GM23338 (cell line): ENCODE results near the gene KIRREL3. TPM values are rescaled to one million over a fixed set of nuclear protein-coding genes. Genes with fewer than 3 reads are reported as not detected.

ENCODE experiments used
- ATAC-seq: fragments of 200-7000 bp; cut with Tn5 transposase; 3 replicates; pipeline ENCODE4 v1.9.1; 2020
- DNase-seq: peaks from one replicate; pipeline ENCODE4 v3.0.0-alpha.2; 2015; ENCODE audit warnings: low spot score
- H2AFZ ChIP-seq: fragments of 200-600 bp; sonication (generic); 2 replicates; pipeline ENCODE4 v1.8.0; 2016; ENCODE audit warnings: antibody characterized with exemption, mild to moderate bottlenecking, moderate library complexity
- H3F3A ChIP-seq: fragments of 200-600 bp; sonication (generic); replicated peaks from 2 replicates; pipeline ENCODE4 v1.8.0; 2017; ENCODE audit warnings: antibody characterized with exemption, mixed run types, low read depth
- H3K27ac ChIP-seq: fragments of 200-600 bp; sonication (generic); 2 replicates; pipeline ENCODE4 v1.6.1; 2016; ENCODE audit warnings: low read depth
- H3K27me3 ChIP-seq: fragments of 200-600 bp; sonication (generic); 2 replicates; pipeline ENCODE4 v1.8.0; 2016; ENCODE audit warnings: mild to moderate bottlenecking, mixed run types, moderate library complexity; ENCODE audit not compliant: insufficient read depth
- H3K36me3 ChIP-seq: fragments of 200-600 bp; sonication (generic); 2 replicates; pipeline ENCODE4 v1.8.0; 2016; ENCODE audit warnings: mild to moderate bottlenecking; ENCODE audit not compliant: insufficient read depth
- H3K4me1 ChIP-seq: fragments of 200-600 bp; sonication (generic); 2 replicates; pipeline ENCODE4 v1.8.0; 2016; ENCODE audit warnings: mild to moderate bottlenecking, moderate library complexity; ENCODE audit not compliant: insufficient read depth
- H3K4me2 ChIP-seq: fragments of 200-600 bp; sonication (generic); 2 replicates; pipeline ENCODE4 v1.7.1; 2017; ENCODE audit warnings: mixed run types
- H3K4me3 ChIP-seq: fragments of 200-600 bp; sonication (generic); 2 replicates; pipeline ENCODE4 v1.6.1; 2016; ENCODE audit warnings: mixed run types
- H3K79me2 ChIP-seq: fragments of 200-600 bp; sonication (generic); replicated peaks from 2 replicates; pipeline ENCODE4 v1.8.0; 2017; ENCODE audit warnings: mild to moderate bottlenecking; ENCODE audit not compliant: insufficient read depth
- H3K9me2 ChIP-seq: fragments of 200-600 bp; sonication (generic); 2 replicates; pipeline ENCODE4 v1.8.0; 2017; ENCODE audit not compliant: insufficient read depth
- H4K20me1 ChIP-seq: fragments of 200-600 bp; sonication (generic); replicated peaks from 2 replicates; pipeline ENCODE4 v1.8.0; 2017; ENCODE audit warnings: mild to moderate bottlenecking; ENCODE audit not compliant: insufficient read depth
- H3K27ac Mint-ChIP-seq: 2 replicates; pipeline ENCODE4 v1.8.0; 2020; ENCODE audit warnings: inconsistent platforms, mild to moderate bottlenecking, moderate library complexity, mixed read lengths
- H3K27me3 Mint-ChIP-seq: 3 replicates; pipeline ENCODE4 v1.8.0; 2022; ENCODE audit warnings: low read depth, mild to moderate bottlenecking, moderate library complexity, mixed read lengths, inconsistent platforms; ENCODE audit not compliant: insufficient read depth, poor library complexity
- H3K36me3 Mint-ChIP-seq: 3 replicates; pipeline ENCODE4 v1.8.0; 2021; ENCODE audit warnings: low read depth, mild to moderate bottlenecking, inconsistent platforms, moderate library complexity, mixed read lengths
- H3K4me1 Mint-ChIP-seq: 3 replicates; pipeline ENCODE4 v1.8.0; 2020; ENCODE audit warnings: mild to moderate bottlenecking, inconsistent platforms, mixed read lengths
- H3K4me3 Mint-ChIP-seq: 3 replicates; pipeline ENCODE4 v1.8.0; 2021; ENCODE audit warnings: moderate library complexity, mild to moderate bottlenecking, inconsistent platforms, mixed read lengths
- H3K9me3 Mint-ChIP-seq: 3 replicates; pipeline ENCODE4 v1.8.0; 2020; ENCODE audit warnings: moderate library complexity, mild to moderate bottlenecking, inconsistent platforms, mixed read lengths
- CREB1 ChIP-seq: fragments of 250-450 bp; sonication (Bioruptor Pico); IDR thresholded peaks from 2 replicates; pipeline ENCODE4 v1.5.0; 2020; ENCODE audit warnings: low read depth, mild to moderate bottlenecking, moderate library complexity
- ETS1 ChIP-seq: IDR thresholded peaks from 2 replicates; pipeline ENCODE4 v1.6.1; 2016; ENCODE audit warnings: antibody characterized with exemption
- EZH2 ChIP-seq: fragments of 200-600 bp; sonication (generic); IDR thresholded peaks from one replicate; pipeline ENCODE4 v1.8.0; 2017; ENCODE audit warnings: antibody characterized with exemption, mild to moderate bottlenecking, low read depth; ENCODE audit not compliant: unreplicated experiment
- EZH2phosphoT487 ChIP-seq: fragments of 200-600 bp; sonication (generic); IDR thresholded peaks from one replicate; pipeline ENCODE4 v1.8.1; 2018; ENCODE audit warnings: antibody characterized with exemption; ENCODE audit not compliant: unreplicated experiment
- JUNB ChIP-seq: IDR thresholded peaks from one replicate; pipeline ENCODE4 v1.6.1; 2016; ENCODE audit warnings: antibody characterized with exemption; ENCODE audit not compliant: unreplicated experiment
- NANOG ChIP-seq: IDR thresholded peaks from 2 replicates; pipeline ENCODE4 v1.6.1; 2016; ENCODE audit warnings: antibody characterized with exemption, borderline replicate concordance
- POLR2AphosphoS5 ChIP-seq: IDR thresholded peaks from 2 replicates; pipeline ENCODE4 v1.6.1; 2016; ENCODE audit warnings: antibody characterized with exemption, low read depth
- STAT1 ChIP-seq: IDR thresholded peaks from one replicate; pipeline ENCODE4 v1.6.1; 2016; ENCODE audit warnings: antibody characterized with exemption; ENCODE audit not compliant: unreplicated experiment
- ZNF114 ChIP-seq: fragments of 250-450 bp; sonication (Bioruptor Pico); IDR thresholded peaks from 2 replicates; pipeline ENCODE4 v1.5.0; 2020; ENCODE audit warnings: mild to moderate bottlenecking, moderate library complexity
- ZNF331 ChIP-seq: fragments of 250-450 bp; sonication (Bioruptor Pico); IDR thresholded peaks from 2 replicates; pipeline ENCODE4 v1.5.0; 2020; ENCODE audit warnings: low read depth, mild to moderate bottlenecking, moderate library complexity
- polyA plus RNA-seq: library from polyadenylated mRNA; unstranded; fragments of >200 nt; fragmentation: Nextera tagmentation; extraction: Ambion mirVana; gene quantifications from 2 replicates; pipeline ENCODE4 v1.2.1, GENCODE V29; 2016
- total RNA-seq: library from RNA; depleted of rRNA; stranded (reverse); fragments of >200 nt; shearing (Covaris generic); gene quantifications from 2 replicates; pipeline ENCODE4 v1.2.3, GENCODE V29; 2014
- TF ChIP-seq, protein P1 (sequence below), 2 experiments: fragments of 200-600 bp in 1 of 2; sonication (generic) in 1 of 2; conservative IDR thresholded peaks; 2 replicates each; pipeline versions ENCODE4 v1.5.1 to v1.6.1; 2016 to 2017; ENCODE audit warnings: antibody characterized with exemption in 2 of 2, low read depth in 2 of 2, mild to moderate bottlenecking in 2 of 2, moderate library complexity in 1 of 2
- TF ChIP-seq, protein P2 (sequence below): fragments of 250-450 bp; sonication (Bioruptor Pico); IDR thresholded peaks from 2 replicates; pipeline ENCODE4 v1.5.0; 2020; ENCODE audit warnings: mild to moderate bottlenecking, moderate library complexity
- TF ChIP-seq, protein P3 (sequence below): IDR thresholded peaks from one replicate; pipeline ENCODE4 v1.6.1; 2018; ENCODE audit warnings: antibody characterized with exemption; ENCODE audit not compliant: unreplicated experiment

KIRREL3 gene
- total and polyA plus RNA-seq, 2 experiments from 2014 or later: 0.13 to 1.5 TPM

DNA sequence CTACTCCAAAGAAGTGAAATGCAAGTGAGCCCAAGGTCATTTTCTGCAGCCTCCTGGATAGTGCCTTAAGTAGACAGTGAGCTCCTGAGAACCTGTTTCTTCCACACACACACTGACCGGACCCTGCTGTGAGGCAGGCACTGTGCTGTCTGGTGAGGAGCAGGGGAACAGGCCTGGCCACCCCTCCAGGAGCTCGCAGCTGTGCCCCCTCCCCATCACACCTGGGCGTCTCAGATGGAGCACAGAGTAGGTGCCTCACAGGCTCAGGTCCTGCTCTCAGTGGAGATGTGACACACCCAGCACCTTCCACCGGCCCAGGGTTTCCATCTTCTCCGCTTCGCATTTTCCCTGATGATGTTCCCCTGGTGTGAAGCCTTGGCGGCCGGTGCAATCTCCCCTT lies 470.2 kb downstream of the KIRREL3 start:
- ATAC-seq (no peak), DNase-seq (no peak)
- Mint-ChIP-seq H3K36me3 (no peaks in the 10 kb centered on the region), H3K9me3 (no peaks in the 10 kb centered on the region), H3K27ac (no peak overlapping the region), H3K4me1 (no peaks in the 10 kb centered on the region), H3K4me3 (no peak overlapping the region), H3K27me3 (peaks cover 5% of the 10 kb centered on the region)
- Histone ChIP-seq H3K4me3 (no peak overlapping the region), H3K9me2 (no peaks in the 10 kb centered on the region), H3K4me1 (no peaks in the 10 kb centered on the region), H3K27ac (no peak overlapping the region), H2AFZ (no peak overlapping the region), H3K36me3 (no peaks in the 10 kb centered on the region), H3K4me2 (no peak overlapping the region), H3F3A (no peaks in the 10 kb centered on the region), H3K27me3 (no peaks in the 10 kb centered on the region), H4K20me1 (no peaks in the 10 kb centered on the region), H3K79me2 (no peaks in the 10 kb centered on the region)
- TF ChIP-seq, protein P1, sequence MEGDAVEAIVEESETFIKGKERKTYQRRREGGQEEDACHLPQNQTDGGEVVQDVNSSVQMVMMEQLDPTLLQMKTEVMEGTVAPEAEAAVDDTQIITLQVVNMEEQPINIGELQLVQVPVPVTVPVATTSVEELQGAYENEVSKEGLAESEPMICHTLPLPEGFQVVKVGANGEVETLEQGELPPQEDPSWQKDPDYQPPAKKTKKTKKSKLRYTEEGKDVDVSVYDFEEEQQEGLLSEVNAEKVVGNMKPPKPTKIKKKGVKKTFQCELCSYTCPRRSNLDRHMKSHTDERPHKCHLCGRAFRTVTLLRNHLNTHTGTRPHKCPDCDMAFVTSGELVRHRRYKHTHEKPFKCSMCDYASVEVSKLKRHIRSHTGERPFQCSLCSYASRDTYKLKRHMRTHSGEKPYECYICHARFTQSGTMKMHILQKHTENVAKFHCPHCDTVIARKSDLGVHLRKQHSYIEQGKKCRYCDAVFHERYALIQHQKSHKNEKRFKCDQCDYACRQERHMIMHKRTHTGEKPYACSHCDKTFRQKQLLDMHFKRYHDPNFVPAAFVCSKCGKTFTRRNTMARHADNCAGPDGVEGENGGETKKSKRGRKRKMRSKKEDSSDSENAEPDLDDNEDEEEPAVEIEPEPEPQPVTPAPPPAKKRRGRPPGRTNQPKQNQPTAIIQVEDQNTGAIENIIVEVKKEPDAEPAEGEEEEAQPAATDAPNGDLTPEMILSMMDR (conservative IDR thresholded peaks at IDR 0.05; ENCODE audit: low read depth in 2 of 2): no peak
- TF ChIP-seq, protein P2, sequence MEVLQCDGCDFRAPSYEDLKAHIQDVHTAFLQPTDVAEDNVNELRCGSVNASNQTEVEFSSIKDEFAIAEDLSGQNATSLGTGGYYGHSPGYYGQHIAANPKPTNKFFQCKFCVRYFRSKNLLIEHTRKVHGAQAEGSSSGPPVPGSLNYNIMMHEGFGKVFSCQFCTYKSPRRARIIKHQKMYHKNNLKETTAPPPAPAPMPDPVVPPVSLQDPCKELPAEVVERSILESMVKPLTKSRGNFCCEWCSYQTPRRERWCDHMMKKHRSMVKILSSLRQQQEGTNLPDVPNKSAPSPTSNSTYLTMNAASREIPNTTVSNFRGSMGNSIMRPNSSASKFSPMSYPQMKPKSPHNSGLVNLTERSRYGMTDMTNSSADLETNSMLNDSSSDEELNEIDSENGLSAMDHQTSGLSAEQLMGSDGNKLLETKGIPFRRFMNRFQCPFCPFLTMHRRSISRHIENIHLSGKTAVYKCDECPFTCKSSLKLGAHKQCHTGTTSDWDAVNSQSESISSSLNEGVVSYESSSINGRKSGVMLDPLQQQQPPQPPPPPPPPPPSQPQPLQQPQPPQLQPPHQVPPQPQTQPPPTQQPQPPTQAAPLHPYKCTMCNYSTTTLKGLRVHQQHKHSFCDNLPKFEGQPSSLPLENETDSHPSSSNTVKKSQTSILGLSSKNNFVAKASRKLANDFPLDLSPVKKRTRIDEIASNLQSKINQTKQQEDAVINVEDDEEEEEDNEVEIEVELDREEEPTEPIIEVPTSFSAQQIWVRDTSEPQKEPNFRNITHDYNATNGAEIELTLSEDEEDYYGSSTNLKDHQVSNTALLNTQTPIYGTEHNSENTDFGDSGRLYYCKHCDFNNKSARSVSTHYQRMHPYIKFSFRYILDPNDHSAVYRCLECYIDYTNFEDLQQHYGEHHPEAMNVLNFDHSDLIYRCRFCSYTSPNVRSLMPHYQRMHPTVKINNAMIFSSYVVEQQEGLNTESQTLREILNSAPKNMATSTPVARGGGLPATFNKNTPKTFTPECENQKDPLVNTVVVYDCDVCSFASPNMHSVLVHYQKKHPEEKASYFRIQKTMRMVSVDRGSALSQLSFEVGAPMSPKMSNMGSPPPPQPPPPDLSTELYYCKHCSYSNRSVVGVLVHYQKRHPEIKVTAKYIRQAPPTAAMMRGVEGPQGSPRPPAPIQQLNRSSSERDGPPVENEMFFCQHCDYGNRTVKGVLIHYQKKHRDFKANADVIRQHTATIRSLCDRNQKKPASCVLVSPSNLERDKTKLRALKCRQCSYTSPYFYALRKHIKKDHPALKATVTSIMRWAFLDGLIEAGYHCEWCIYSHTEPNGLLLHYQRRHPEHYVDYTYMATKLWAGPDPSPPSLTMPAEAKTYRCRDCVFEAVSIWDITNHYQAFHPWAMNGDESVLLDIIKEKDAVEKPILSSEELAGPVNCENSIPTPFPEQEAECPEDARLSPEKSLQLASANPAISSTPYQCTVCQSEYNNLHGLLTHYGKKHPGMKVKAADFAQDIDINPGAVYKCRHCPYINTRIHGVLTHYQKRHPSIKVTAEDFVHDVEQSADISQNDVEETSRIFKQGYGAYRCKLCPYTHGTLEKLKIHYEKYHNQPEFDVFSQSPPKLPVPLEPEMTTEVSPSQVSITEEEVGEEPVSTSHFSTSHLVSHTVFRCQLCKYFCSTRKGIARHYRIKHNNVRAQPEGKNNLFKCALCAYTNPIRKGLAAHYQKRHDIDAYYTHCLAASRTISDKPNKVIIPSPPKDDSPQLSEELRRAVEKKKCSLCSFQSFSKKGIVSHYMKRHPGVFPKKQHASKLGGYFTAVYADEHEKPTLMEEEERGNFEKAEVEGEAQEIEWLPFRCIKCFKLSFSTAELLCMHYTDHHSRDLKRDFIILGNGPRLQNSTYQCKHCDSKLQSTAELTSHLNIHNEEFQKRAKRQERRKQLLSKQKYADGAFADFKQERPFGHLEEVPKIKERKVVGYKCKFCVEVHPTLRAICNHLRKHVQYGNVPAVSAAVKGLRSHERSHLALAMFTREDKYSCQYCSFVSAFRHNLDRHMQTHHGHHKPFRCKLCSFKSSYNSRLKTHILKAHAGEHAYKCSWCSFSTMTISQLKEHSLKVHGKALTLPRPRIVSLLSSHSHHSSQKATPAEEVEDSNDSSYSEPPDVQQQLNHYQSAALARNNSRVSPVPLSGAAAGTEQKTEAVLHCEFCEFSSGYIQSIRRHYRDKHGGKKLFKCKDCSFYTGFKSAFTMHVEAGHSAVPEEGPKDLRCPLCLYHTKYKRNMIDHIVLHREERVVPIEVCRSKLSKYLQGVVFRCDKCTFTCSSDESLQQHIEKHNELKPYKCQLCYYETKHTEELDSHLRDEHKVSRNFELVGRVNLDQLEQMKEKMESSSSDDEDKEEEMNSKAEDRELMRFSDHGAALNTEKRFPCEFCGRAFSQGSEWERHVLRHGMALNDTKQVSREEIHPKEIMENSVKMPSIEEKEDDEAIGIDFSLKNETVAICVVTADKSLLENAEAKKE: no peak
- no peak for TF ChIP-seq NANOG
- no peak for TF ChIP-seq ZNF331 (CRISPR knock-in tag)
- TF ChIP-seq STAT1: no peak
- TF ChIP-seq EZH2phosphoT487: no peak
- TF ChIP-seq POLR2AphosphoS5: no peak
- TF ChIP-seq ZNF114: no peak
- no peak for TF ChIP-seq EZH2
- no peak for TF ChIP-seq CREB1 (CRISPR knock-in tag)
- TF ChIP-seq, protein P3, sequence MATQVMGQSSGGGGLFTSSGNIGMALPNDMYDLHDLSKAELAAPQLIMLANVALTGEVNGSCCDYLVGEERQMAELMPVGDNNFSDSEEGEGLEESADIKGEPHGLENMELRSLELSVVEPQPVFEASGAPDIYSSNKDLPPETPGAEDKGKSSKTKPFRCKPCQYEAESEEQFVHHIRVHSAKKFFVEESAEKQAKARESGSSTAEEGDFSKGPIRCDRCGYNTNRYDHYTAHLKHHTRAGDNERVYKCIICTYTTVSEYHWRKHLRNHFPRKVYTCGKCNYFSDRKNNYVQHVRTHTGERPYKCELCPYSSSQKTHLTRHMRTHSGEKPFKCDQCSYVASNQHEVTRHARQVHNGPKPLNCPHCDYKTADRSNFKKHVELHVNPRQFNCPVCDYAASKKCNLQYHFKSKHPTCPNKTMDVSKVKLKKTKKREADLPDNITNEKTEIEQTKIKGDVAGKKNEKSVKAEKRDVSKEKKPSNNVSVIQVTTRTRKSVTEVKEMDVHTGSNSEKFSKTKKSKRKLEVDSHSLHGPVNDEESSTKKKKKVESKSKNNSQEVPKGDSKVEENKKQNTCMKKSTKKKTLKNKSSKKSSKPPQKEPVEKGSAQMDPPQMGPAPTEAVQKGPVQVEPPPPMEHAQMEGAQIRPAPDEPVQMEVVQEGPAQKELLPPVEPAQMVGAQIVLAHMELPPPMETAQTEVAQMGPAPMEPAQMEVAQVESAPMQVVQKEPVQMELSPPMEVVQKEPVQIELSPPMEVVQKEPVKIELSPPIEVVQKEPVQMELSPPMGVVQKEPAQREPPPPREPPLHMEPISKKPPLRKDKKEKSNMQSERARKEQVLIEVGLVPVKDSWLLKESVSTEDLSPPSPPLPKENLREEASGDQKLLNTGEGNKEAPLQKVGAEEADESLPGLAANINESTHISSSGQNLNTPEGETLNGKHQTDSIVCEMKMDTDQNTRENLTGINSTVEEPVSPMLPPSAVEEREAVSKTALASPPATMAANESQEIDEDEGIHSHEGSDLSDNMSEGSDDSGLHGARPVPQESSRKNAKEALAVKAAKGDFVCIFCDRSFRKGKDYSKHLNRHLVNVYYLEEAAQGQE: no peak
- TF ChIP-seq ETS1: no peak
- no peak for TF ChIP-seq JUNB
